D721Med (cell line): ENCODE data around the gene JUP.

Source experiments
- DNase-seq: peaks from one replicate; pipeline ENCODE4 v3.0.0; 2011; ENCODE audit warnings: low spot score; ENCODE audit not compliant: insufficient read length
- FAIRE-seq: peaks from 2 replicates; lab custom pipeline; 2011; peaks lifted over from hg19 to GRCh38; lab: Jason Lieb, UNC
- CTCF ChIP-seq: IDR thresholded peaks from 2 replicates; pipeline ENCODE4 v1.5.1; 2012; ENCODE audit warnings: mild to moderate bottlenecking, control low read depth; ENCODE audit not compliant: insufficient read depth; ENCODE audit errors: missing control alignments

Gene JUP

GRCh38 chr17:41762391-41762790, 24.1 kb downstream of the JUP start:
- FAIRE-seq: no peak
- TF ChIP-seq CTCF: no peak
- DNase-seq: no peak

- FAIRE-seq (no peak), DNase-seq (no peak)
- TF ChIP-seq CTCF: no peak
These were observed 25.6 kb downstream of the JUP start for GRCh38 chr17:41760878-41761277.

DNA sequence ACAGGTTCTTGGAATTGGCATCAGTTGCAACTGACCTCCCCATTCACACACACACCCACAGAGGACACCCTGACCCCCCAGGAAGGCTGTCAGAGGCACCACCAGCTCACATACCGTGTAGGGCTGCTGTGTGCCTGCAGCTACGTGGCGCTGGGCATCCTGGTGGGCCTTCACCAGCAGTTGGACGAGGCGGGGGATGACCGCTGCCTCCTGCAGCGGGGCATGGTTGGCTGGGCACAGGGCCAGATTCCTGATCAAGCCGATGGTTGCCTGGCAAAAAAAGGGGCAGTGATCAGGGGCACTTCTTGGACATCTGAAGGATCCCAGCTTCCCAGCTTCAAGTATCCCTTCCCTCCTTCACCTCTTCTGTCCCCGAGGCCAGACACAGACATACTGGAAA, 27.9 kb downstream of the JUP start:
- no peak for FAIRE-seq
- DNase-seq: no peak
- no peak for TF ChIP-seq CTCF

GRCh38 chr17:41754066-41754465, 32.4 kb downstream of the JUP start:
- TF ChIP-seq CTCF: no peak
- FAIRE-seq: no peak

GRCh38 chr17:41751288-41751687, 35.2 kb downstream of the JUP start:
- no peak for TF ChIP-seq CTCF
- DNase-seq: no peak
- FAIRE-seq: no peak

More at GRCh38 chr17:41754066-41754465, 32.4 kb downstream of the JUP start:
- DNase-seq: no peak

DNA sequence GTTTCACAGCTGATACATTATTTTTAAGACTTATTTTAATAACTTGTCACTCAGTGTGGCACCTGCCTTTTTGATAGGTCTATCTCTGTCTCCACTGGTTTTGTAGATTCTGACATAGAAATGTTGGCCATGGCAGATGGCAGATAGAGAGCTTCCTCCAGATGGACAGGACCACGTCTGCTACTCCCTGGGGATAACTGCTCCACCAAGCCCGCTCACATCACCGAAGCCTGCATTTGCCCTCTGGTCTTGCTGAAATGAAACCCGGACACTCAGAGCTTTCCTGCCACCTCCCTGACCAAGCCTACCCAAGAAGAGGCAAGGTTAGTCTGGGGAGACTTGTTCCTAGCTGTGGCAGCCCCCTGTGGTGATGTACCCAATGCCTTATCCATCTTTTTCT, 35.6 kb downstream of the JUP start:
- no peak for FAIRE-seq
- DNase-seq: no peak
- no peak for TF ChIP-seq CTCF

DNA sequence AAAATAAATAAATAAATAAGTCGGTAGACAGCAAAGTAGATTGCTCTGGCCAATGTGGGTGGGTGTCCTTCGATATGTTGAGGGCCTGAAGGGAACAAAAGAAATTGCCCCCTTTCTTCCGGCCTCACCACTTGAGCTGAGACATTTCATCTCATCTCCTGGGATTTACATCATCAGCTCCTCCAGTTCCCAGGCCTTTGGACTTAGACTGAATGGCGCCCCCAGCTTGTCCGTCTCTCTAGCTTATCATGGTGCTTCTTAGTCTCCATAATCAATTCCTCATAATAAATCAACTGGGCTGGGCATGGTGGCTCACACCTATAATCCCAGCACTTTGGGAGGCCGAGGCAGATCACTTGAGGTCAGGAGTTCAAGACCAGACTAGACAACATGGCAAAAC, 38.2 kb downstream of the JUP start:
- DNase-seq (no peak), FAIRE-seq (no peak)
- TF ChIP-seq CTCF: no peak
